NCI-H1694 (cell line): ENCODE measurements around the gene IGFLR1.

Experiments
- DNase-seq: peaks from one replicate; lab custom pipeline; 2025; lab: John Stamatoyannopoulos, UW

Gene IGFLR1, protein sequence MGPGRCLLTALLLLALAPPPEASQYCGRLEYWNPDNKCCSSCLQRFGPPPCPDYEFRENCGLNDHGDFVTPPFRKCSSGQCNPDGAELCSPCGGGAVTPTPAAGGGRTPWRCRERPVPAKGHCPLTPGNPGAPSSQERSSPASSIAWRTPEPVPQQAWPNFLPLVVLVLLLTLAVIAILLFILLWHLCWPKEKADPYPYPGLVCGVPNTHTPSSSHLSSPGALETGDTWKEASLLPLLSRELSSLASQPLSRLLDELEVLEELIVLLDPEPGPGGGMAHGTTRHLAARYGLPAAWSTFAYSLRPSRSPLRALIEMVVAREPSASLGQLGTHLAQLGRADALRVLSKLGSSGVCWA

DNA sequence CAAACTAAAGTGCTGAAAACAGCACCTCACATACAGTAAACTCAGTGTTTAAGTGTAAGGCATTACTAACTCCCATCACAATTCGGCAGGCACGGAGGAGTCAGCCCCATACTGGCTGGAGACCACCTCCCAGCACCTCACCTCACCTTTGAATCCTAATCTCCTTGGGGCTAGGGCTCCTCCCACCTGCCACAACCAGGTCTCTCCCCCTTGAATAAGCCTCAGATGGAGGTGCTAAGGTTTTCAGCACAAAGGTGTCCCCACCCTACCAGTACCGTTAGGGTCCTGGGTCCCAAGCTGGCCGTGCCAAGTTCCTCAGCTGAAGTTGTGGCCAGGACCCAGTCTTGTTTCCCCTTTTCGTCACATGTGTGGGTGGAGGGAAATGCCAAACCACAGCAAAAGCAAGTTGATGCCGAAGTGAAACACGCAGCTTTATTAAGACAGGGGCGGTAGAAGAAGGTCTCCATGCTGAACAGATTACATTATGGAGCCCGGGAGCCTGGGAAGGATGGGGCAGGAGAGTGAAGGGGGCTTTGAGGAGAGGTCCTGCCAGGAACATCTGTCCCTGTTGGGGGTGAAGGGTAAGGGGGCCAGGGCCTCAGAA lies at the start of gene IGFLR1:
IGFLR1 (minus strand) TSS at position 332 of the 604 bp plus-strand sequence. CDS start 1,272 bp downstream, outside the sequence.
- no peak for DNase-seq

DNA sequence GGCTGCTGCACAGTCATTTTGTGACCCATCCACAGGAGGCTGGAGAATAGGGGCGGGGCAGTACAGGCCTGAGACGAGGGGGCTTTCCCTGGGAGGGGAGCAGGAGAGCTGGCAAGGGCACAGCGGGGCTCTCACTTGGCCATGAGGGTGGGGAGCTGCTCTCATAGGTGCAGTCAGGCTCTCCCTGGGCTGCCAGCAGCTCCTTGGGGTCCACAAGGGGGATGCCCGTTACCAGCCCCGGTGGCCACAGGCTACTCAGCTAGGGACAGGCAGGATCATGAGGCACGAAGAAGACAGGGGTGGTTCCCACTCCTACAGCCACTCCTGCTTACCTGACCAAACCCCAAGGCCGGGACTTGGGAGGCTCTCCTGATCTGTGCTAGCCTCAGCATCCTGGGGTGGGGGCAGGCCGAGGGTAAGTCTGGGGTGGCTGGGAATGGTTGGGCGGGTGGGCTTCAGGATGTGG lies 49.6 kb upstream of the IGFLR1 start:
- no peak for DNase-seq

DNA sequence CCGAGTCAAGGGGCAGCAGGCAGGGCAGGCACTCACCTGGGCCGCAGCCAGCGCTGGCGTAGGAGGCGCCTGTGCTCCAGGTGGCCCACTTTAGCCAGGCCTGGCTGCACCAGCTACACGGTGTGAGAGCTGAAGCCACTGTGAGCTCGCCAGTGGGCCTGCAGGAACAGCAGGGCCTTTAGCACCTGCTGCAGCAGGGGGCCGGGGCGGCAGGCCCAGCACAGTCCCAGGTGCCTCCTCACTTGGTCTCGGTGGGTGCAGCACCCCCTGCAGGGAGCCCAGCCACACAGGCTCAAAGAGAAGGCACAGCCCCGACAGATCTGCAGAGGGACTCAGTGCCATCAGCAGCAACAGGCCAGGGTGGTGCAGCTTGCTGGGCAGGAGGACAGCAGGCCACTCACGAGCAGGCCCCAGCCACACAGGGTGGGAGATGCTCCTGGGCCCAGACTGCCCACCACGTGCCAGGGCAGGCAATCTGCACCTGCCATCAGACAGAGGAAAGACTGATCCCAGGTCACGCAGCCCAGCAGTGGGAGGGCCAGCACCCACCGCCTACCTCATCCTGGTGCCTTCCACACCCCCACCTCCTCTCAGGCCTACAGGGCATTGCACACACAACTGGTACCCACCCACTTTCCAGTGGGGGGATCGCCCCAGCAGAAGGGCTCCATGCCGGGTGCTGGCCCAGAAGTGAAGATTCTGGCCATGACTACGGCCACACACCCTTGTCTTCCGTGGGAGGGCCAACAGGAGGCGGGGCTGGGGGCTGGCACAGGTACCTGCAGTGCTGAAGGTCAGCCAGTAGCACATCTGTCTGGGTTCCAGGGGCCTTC lies 48.9 kb upstream of the IGFLR1 start:
- no peak for DNase-seq

DNA sequence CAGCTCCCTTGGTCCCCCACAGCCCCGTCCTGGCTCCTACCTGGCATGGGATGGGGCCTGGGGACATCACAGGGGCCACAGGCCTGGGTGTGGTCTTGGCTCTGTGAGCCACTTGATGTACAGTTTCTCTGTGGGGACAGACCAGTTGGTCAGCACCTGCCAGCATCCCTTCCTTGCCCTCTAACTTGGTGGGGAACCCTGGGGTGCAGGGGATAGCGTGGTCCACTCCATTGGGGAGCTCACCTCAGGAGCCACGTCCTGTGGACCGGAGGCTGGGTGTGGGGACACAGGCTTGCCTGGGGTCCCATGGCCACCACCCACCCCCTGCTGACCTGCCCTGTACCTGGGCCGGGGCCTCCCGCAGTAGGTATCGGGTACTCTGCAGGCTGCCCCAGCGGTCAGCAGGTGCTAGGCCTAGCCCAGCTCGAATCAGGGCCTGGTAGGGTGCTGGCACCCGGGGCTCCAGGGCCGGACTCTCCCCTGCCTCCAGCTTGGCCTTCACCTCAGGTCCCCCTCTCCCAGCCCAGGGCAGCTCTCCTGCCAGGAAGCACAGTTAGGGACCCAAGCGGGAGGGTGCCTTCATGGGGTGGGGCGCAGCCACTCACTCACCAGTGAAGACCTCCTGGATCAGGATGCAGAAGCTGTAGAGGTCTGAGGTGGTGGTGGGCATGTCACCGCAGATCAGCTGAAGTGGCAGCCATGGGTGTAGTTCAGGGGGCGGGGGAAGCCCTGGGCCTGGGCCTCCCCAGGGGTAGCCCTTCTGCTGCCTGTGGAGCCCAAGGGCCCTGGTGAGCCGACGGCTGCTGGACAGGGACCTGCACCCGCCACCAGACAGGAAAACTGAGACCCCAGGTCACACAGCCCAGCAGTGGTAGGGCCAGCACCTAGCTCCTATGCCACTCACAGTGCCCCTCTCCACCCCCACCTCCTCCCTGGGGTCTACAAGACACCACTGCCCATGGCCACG lies 48.0 kb upstream of the IGFLR1 start:
- DNase-seq: no peak

DNA sequence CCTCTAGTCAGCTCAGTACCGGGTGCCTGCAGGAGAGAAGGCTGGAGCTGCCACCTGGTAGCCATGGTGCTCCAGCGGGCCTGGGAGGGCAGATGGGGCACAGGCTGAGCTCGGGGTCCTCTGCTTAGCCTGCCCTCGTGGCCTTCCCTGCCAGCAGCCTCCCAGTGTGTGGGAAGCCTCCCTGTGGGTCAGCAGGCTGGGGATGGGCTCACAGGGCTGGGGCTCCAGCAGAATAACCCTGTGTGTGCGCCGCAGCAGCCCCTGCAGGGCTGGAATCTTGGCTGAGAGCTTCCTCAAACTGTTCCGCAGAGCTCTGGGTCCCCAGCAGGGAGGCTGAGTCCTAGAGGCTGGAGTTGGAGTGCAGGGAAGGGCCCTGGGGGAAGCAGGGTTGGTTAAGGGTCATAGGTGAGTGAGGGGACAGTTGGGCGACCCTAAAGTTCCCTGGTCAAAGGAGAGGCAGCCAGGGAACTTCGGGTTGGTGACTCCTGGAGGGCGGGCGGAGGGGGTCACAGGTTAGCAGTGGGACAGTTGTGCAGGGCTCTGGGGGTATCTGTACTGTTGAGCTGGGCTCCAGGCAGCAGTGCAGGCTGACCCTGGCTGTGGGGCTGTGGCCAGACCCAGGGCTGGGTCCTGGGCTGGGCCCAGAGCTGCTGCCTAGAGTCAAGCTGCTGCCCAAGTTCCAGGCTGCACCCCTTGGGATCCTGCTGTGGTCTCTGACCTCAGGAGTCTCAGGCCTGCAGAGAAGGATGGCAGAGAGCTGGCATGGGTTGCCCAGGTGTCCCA lies 47.1 kb upstream of the IGFLR1 start:
- DNase-seq: no peak

DNA sequence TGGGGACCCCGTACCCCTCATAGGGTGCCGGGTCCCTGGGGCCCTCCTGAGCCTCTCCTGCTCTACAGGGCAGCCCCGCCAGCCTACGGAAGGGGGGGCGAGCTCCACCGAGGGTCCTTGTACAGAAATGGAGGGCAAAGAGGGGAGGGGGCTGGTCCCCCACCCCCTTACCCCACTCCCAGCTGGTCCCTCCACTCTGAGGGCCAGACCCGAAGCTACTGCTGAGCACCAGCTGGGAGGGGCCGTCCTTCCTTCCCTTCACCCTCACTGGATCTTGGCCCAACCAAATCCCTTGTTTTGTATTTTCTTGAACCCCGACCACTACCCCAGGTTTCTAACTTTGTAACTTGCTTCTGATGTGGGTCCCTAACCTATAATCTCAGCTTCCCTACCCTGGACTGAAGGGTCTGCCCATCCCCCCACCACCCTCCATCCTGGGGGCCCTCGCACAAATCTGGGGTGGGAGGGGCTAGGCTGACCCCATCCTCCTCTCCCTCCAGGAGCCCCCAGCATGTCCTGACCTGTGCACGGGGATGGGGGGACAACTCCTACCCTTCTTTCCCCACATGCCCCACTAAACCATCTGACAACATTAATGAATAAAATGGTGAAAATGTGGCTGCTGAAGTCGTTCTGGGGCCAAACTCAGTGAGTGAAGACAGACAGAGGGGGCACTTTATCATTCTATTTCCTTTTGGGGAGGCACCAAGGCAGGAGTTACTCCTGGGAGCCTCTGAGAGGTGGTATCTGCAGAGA lies 46.1 kb upstream of the IGFLR1 start:
- no peak for DNase-seq

DNA sequence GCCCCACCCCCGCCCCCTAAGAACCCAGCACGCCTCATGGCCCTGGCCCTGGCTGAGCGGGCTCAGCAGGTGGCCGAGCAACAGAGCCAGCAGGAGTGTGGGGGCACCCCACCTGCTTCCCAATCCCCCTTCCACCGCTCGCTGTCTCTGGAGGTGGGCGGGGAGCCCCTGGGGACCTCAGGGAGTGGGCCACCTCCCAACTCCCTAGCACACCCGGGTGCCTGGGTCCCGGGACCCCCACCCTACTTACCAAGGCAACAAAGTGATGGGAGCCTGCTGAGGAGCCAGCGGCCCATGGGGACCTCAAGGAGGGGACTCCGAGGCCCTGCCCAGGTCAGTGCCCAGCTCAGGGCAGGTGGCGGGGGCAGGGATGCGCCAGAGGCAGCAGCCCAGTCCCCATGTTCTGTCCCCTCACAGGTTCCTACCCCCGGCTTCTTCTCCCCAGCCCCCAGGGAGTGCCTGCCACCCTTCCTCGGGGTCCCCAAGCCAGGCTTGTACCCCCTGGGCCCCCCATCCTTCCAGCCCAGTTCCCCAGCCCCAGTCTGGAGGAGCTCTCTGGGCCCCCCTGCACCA lies 45.1 kb upstream of the IGFLR1 start:
- DNase-seq: no peak

DNA sequence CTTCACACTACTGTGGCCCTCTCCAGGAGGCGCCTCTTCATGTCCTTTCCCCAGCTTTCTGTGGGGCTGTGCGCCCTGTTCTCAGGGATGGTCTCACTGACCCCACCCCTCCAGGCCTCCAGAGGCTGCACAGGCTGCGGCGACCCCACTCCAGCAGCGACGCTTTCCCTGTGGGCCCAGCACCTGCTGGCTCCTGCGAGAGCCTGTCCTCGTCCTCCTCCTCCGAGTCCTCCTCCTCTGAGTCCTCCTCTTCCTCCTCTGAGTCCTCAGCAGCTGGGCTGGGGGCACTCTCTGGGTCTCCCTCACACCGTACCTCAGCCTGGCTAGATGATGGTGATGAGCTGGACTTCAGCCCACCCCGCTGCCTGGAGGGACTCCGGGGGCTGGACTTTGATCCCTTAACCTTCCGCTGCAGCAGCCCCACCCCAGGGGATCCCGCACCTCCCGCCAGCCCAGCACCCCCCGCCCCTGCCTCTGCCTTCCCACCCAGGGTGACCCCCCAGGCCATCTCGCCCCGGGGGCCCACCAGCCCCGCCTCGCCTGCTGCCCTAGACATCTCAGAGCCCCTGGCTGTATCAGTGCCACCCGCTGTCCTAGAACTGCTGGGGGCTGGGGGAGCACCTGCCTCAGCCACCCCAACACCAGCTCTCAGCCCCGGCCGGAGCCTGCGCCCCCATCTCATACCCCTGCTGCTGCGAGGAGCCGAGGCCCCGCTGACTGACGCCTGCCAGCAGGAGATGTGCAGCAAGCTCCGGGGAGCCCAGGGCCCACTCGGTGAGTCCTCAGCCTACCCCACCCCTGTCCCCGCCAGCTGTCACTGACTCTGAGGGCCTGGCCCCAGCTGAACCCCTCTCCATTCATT lies 44.3 kb upstream of the IGFLR1 start:
- no peak for DNase-seq

DNA sequence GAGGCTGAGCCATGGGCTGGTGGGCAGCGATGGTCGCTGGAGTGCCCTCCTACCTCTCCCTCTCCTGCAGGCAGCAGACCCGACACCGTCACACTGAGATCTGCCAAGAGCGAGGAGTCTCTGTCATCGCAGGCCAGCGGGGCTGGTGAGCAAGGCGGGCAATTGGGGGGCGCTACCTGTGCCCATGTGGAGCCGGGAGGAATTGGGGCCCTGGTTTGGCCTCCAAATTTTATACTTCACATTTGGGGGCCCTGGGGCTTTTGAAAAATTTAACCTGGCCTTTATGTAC lies 43.0 kb upstream of the IGFLR1 start:
- no peak for DNase-seq

DNA sequence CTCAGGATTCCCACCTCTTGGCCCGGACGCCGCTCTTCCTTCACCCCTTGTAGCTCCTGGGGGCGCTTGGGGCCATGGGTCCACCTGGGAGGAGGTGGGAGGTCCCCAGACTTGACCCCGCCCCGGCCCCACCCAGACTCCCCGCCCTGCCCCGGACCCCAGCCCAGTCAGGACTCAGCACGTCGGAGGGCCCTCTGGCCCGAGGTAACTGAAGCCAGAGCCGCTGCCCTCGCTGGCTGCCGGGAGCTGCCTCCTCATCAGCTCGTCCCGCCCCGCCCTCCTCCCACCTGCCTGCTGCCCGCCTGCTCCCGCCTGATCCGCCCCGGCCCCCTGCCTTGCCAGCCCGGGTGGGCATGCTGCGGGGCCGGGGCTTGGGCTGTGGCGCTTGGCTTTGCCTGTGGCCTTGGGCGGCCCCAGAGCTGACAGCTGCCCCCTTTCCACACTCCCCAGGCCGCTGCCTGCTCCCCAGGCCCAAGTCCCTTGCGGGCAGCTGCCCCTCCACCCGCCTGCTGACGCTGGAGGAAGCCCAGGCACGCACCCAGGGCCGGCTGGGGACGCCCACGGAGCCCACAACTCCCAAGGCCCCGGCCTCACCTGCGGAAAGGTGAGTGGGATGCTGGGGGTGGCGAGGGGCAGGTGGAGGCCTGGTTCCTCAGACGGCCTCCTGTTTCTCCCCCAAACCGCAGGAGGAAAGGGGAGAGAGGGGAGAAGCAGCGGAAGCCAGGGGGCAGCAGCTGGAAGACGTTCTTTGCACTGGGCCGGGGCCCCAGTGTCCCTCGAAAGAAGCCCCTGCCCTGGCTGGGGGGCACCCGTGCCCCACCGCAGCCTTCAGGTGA lies 42.5 kb upstream of the IGFLR1 start:
- DNase-seq: no peak

DNA sequence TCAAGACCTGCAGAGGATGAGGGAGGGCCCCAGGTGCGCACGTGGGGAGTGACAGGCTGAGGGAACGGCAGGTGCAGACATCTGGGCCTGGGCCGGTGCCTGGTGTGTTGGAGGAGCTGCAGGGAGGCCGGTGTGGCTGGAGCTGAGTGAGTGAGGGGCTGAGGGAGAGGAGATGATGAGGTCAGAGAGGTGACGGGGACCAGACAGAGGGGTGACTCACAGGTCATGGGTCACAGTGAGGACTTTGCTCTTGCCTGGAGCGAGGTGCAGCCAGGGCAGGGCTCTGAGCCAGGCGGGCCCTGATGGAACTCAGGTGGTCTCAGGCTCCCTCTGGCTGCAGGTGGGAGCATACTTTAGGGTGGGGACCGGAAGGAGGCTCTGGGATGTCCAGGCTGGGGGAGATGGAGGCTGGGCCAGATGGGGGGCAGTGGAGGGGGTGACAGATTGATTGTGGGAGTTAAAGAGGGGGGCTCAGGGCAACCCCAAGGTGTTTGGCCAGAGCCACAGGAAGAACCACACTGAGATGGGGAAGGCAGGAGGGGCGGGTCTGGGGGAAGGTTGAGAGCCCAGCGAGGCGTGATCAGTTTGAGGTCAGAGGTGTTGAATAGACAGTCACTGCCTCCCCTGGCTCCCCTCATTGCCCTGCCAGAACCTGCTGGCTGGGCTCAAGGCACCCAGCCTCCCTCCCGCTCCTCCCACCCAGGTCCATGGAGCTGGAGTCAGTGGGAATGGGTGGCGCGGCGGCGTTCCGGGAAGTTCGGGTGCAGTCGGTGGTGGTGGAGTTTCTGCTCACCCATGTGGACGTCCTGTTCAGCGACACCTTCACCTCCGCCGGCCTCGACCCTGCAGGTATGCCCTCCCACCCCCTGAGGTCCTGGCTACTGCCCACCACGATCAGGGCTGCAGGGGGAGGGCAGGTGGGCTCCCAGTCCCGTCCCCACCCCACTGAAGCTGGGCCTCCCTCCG lies 41.5 kb upstream of the IGFLR1 start:
- no peak for DNase-seq

DNA sequence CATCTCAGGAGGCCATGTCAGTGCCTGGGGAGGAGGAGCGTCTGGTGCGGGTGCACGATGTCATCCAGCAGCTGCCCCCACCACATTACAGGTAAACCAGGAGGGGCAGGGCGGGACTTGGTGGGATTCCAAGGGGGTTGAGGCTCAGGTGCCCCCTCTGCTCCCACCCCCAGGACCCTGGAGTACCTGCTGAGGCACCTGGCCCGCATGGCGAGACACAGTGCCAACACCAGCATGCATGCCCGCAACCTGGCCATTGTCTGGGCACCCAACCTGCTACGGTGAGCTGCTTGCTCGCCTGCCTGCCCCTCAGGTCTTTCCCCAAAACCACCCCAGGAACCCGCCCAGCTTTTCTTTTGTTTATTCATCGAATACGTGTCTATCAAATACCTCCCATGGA lies 40.3 kb upstream of the IGFLR1 start:
- no peak for DNase-seq

DNA sequence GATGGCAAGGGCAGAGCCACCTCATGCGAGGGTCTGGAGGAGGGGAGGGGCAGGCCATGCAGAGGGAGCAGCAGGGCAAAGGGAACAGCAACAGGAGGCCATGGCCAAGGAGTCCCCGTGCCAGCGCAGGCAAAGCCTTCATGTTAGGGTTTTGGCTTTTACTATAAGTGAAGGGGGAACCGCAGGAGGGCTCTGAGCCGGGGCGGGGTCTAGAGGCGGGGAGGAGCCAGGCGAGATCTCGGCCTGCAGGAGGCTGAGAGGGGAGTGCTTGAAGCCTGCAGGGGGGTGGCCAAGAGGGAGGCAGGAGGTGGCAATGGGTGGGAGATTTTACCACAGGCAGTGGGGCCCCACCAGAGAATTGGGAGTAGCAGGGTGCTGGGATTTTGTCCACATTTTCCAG lies 39.4 kb upstream of the IGFLR1 start:
- DNase-seq: no peak

DNA sequence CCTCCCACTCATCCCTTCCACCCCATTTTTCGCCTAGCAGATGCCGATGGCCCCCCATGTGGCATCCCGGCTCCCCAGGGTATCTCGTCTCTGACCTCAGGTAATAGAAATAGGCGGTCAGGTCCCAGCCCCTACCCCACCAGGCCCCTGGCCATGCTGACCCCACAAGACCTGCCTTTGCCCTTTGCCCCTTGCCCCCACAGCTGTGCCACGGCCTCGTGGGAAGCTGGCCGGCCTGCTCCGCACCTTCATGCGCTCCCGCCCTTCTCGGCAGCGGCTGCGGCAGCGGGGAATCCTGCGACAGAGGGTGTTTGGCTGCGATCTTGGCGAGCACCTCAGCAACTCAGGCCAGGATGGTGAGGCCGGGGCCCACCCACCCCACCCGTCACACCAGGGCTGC lies 38.5 kb upstream of the IGFLR1 start:
- DNase-seq: no peak

DNA sequence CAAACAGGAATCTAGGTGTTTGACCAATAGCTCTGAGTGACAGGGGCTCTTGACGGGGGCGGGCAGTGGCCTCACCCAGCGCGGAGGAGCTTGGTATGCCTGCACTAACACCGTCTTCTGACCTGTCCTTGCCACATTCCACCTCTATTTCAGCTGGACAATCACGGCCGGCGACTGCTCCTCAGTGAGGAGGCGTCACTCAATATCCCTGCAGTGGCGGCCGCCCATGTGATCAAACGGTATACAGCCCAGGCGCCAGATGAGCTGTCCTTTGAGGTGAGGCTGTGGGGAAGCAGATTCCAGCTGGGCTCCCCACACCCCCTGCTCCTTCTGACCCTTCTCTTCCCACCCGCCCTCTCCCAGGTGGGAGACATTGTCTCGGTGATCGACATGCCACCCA lies 37.8 kb upstream of the IGFLR1 start:
- no peak for DNase-seq

DNA sequence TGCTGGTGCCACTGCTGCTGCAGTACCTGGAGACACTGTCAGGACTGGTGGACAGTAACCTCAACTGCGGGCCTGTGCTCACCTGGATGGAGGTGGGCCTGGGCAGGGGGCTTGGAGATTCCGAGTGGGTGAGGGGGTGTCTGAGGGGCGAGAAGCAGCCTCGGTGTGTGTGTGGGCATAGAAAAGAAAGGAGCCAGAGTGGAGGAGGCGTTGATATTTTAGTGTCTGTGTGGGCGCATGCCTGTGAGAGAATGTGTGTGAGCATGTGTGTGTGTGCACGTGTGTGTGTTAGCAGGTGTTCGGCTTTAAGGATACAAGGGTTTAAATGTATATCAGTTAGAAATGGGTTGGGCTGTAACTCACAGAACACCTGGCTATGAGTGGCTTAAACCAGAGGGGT lies 36.8 kb upstream of the IGFLR1 start:
- DNase-seq: no peak

DNA sequence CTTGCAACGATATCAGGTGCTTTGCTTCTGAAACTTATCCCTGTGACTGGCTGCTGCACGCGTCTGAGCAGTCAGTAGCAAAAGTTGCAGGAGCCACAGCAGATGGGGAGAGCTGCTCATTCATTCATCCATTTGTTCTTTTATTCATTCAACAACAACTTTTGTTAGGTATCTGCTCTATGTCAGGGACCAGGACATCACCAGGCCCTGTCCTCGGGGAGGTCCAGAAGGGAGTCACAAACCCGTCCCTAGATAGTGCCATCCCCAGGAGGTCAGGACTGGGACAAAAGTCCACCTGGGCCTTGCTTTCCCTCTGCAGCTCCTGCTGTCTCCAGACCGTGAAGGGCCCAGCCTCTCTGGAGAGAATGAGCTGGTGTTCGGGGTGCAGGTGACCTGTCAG lies 35.7 kb upstream of the IGFLR1 start:
- DNase-seq: no peak
